HL-60/S4 treated with retinoic acid at 250 ng/mL for 4 days and 3 days (cell line): ENCODE measurements around the gene PHACTR1.

ENCODE experiments used
- in situ Hi-C: fragments of 300-500 bp; cut with MboI; formaldehyde crosslinking; loops from 2 replicates; pipeline ENCODE4 v1.7.0; 2022; ENCODE audit warnings: low sequenced_read_pairs

The PHACTR1 gene

DNA sequence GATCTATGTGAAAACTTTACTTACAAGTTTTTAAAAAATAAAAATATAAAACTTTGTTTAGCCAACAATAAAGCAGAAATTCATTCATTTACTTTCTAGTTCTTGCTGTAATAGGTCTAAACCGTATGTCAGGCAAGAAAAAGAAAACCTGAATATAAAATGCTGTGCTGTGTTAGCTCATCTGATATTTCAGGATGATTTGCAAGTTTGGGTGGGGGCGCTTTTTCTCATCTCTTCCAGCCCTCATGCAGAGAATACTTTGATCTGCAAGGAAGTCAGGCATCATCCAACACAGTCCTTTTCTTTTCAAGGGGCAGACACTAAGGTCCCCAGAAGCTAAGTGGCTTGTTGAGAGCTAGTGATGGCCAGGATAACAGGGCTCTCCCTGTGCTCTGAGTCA lies 458.5 kb downstream of the PHACTR1 start:
- in situ Hi-C loops: no loop called here

DNA sequence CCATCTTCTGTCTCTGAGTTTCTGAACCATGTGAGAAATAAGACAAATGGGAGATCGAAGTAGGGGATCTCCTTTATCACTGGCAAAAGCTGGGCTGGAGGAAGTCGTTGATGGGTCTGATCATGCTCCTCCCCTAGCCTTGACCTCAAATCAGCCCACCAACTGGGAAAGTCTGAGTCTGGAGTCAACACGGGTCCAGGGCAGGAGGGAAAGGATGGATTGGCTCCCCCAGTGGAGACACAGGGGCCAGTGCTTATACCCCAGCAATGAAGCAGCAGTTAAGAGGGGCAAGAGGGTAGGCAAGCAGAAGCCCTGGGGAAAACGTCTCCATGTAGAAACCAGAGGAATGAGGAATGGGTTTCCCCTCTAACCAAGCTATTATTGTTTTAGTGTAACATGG lies 459.2 kb downstream of the PHACTR1 start:
- in situ Hi-C loops: no loop called here

DNA sequence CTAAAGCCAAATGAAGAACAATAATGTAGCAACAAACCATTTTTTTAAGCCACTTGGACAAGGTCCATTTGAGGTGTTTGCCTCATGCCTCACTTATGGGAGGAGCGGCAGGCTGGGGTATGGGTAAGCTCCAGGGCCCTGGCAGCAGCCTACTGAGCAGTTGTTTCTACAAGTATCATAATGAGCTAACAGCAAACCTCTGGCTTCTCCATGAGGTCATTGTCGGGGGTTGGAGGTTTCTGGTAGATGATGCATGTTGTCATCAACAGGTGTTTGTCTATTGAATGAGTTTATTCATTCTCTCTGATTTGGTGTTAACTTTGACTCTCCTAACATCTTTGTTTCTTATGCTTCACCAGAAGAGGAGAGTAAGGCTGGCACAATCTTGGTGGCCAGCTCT lies 461.1 kb downstream of the PHACTR1 start:
- in situ Hi-C loops: no loop called here

DNA sequence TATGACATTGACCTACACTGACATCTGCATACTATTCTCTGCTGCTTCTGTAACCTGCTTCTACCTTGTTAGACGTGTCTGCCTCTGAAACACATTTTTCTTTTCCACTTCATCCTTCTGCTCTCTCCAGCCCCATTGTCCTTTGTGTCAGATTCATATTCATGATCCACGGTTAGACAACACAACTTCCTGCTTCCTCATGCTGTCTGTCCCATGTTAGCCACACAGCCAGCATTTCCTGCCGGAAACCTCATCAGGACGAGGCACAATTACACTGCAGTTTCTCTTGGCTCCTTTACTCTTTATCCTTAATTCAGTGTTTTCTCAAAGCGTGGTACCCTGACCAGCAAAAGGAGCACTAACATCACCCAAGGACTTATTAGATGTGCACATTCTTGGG lies 461.5 kb downstream of the PHACTR1 start:
- in situ Hi-C loops: no loop called here

DNA sequence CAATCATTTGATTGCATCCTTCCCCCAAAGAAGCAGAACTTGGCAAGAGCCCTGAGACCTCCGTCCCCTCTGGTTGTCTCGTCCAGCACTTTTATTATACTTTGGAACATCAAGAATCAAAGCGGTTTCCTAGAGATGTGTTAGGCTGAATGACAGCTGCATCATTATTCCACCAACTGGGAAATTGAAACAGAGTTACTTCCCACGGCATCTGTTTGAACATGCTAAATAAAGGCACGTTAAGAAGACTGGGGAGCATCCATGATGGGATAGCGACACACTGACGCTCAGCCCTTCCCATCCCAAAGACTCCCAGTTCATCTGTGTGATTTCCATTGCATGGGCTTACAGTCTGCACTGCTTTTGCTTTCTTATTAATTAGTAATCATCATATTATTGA lies 464.0 kb downstream of the PHACTR1 start:
- in situ Hi-C loops: no loop called here

DNA sequence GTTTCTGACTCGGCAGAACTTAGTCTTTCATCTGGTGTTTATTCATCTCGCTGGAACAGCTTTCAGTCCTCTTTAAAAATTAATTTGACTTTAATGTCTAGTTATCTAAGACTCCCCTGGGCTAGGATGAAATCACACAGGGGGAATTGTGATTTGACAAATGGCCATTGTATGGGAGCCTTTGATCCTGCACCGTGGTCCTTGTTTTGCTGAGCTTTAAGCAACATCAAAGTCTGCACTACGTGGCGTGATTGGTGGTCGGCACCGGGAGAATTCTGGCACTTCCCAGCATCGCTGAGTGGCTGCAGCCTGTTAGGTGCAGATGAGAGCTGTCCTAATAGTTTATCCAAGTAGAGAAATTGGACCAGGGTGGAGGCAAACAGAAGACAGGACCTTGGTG lies 464.8 kb downstream of the PHACTR1 start:
- in situ Hi-C loops: no loop called here

DNA sequence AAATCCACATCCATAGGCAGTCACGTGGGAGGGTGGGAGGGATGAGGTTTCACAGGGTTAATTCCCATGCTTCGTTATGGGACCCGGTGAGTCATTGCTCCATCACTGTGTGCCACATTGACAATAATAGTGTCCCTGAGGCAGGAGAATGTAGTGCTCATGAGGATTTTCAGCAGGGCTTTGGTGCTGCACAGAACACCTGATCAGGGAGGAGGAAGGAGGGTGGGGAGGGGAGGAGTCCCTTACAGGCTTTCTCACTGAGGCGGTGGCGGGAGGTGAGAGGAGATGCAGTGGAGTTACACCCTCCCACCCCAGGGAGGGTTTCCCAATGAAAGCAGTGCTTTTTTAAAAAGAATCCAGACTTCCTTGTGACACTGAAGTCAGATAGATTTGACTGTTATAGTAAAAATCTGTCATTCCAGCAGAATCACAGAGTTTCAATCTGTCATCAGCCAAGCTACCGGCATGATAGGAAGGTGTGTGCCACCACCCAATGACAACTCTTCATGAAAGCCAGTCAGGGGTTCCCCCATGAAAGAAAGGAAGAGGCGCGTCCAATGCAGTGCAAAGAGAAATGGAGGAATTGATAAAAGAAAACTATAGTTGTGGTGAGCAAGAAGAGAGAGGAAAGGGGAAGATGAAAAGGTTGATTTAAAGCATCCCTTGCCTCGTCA lies 467.0 kb downstream of the PHACTR1 start:
- in situ Hi-C loops: no loop called here

DNA sequence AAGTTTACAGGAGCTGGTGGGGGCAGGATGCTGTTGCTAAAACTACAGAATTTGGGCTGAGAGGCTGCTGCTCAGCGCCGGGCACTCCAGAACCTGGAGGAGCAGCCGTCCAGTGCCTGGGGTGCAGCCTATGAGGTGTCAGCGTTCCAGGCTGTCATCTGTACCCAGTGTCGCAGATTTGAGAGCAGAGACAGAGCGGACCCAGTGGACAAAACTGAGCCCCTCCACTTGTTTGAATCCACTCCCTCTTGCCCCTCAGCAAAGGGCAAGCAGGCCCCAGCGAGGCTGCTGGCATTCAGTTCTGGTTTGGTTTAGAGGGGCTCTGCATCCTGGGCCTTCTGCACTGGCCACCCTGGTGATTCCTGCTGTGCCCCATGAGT lies 467.5 kb downstream of the PHACTR1 start:
- in situ Hi-C loops: no loop called here

DNA sequence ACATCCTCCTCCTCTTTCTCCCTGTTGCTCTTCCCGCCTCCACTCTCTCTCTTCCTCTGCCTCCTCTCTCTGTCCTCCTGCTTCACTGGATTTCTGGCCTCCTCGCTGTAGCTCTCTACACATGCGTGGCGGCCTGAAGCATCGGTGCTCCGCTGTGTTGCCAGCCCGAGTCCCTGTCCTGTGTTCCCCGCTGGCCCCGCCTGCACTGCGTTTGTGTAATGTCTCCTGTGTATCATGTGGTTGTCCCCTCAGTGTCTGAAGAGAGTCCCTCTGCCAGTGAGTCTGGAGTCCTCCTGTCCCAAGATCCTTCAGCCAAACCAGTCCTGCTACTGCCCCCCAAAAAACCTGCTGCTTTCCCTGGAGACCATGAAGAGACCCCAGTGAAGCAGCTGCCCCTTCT lies 468.0 kb downstream of the PHACTR1 start:
- in situ Hi-C loops: no loop called here

DNA sequence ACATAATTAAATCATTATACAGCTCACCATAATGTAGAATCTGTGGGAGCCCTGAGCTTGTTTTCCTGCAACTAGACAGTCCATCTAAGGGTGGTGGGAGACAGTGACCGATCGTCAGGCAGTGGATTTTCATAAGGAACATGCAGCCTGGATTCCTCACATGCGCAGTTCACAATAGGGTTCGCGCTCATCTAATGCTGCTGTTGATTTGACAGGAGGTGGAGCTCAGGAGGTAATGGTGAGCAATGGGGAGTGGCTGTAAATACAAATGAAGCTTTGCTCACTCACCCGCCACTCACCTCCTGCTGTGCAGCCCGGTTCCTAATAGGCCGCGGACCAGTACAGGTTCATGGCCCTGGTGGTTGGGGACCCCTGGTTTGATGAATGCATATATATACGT lies 470.3 kb downstream of the PHACTR1 start:
- in situ Hi-C loops: no loop called here

DNA sequence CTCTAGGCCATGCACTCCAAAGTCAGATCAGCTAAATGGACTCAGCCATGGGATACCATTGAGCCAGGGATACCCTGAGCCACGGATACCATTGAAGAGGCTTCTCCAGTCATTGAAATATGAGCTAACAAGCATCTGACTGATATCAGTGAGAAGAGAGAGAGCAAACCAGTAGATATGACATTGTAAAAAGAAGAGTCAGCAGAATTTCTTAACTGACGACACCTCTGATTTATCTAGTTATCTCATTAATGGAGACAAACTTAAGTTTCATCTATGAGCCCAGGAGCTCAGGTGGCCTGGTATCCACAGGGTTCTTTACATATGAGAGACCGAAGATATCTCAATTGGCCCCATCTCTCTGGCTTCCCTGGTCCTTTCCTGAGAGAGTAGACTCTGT lies 471.1 kb downstream of the PHACTR1 start:
- in situ Hi-C loops: no loop called here

DNA sequence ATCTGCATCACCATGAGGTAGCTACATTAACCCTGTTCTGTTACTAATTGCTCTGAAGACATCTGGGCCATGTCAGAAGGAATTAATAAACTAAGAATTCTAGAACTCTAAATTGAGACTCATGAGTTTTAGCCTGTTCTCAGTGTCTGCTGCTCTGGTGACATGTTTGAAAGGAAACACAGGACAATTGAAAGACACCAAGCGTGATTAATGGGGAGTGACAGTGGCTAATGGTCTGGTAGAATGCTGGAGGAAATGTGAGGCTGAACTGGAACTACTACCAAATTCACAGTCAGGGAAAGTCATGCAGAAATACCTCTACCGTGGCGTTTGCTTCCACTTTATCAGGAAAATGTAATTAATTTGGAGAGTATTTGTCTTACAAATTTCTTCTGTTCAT lies 471.7 kb downstream of the PHACTR1 start:
- in situ Hi-C loops: no loop called here

DNA sequence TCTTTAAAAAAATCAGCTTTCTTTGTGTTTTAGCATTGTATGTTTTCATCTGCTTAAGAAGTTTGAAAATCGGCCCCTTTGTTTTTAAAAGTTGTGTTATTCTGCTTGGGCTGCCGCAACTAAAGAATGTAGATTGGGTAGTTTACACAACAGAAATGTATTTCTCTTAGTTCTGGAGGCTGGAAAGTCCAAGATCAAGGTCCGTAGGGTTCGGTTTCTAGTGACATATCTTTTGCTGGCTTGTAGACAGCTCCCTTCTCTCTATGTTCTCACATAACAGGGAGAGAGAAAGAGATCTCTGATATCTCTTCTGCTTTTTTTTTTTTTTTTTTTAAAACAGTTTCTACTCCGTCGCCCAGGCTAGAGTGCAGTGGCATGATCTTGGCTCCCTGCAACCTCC lies 473.1 kb downstream of the PHACTR1 start:
- in situ Hi-C loops: loop anchor here (10.0 kb wide), 1 partner anchor 135 kb away; the partner anchor contains the start of gene TBC1D7

DNA sequence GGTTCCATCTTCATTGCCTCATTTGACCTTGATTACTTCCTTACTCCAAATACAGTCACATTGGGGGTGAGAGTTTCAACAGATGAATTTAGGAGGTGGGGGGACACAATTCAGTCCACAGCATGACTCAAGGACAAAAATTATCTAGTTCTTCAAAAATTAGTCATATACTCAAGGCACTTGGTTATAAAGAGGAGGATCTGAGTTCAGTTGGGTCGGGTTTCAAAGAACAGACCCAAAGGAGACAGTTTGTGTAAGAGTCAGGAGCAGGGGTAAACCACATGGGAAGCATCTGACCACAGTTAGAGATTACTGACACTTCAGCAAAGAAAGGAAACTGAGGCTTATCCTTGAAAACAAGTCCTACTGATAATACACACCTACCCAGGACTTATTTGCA lies 473.8 kb downstream of the PHACTR1 start:
- in situ Hi-C loops: loop anchor here (10.0 kb wide), 1 partner anchor 134 kb away; the partner anchor contains the start of gene TBC1D7

DNA sequence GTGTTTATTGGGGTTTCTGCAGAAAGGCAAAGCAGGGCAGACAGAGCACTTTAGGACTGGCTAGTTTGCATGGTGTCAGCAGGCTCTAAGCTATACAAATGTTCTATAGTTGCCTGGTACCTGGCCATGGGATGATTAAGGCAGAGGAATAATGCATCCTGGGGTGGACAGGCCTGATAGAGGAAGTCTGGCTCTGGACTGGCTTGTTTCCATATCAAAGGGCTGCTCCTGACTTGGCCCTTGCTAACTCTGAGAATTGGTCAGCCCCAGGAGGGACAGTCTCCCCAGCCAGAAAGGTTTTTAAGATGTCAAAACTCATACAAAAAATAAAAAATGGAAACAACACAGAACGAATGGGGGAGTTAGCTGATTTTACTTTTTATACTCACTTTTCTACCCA lies 474.9 kb downstream of the PHACTR1 start:
- in situ Hi-C loops: loop anchor here (10.0 kb wide), 1 partner anchor 133 kb away; the partner anchor contains the start of gene TBC1D7

DNA sequence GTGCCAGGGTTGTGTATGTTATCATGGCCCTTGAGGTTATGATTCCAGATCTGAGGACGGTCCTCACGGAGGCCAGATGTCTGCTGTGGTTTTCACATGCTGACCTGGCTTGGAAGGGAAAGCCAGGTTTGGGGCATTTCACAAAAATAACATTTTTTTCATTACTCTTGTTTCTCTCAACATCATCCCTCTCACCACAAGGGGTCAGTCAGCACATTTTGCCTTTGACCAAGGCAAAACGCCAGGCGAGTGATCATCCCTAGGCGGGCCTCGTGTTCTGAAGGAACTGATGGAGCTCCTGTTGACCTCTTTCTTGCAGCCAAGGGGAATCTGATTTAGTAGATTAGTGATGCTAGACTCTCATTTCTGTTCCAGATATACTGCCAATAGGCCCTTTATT lies 478.3 kb downstream of the PHACTR1 start:
- in situ Hi-C loops: loop anchor here (10.0 kb wide), 1 partner anchor 130 kb away; the partner anchor contains the start of gene TBC1D7

DNA sequence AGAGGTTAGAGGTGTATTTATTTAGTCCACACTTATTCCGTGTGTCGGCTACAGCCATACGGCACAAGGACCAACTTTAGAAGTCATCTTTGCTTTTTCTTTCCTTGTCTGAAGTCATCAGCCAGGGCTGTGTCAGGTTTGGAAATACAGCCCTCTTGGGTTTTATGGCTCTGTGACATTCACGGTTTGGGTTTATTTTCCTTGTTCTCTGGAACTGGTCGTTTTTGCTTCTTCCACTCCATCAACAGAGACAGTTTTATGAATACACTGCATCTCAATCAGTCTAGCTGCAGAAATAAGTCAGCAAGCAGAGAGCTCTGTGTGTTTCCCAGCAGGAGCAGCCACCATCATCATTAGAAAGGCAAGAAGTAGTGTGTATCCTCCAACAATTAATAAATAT lies 479.2 kb downstream of the PHACTR1 start:
- in situ Hi-C loops: loop anchor here (10.0 kb wide), 1 partner anchor 129 kb away; the partner anchor contains the start of gene TBC1D7

DNA sequence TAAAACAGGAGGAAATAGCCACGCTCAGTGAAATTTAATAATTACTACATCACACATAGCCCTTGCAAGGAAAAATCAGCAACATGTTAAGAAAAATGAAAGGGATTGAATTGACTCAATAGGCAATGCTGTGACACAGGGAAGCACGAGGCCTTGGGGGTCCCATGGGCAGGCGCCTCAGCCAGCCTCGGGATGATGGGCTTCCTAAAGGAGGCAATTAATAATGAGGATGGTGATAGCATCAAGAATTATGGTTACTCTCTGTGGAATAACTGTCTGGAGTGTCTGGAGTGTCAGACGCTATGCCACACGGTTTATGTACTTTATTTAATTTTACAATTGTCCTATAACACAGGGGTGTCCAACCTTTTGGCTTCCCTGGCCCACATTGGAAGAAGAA lies 481.6 kb downstream of the PHACTR1 start:
- in situ Hi-C loops: loop anchor here (10.0 kb wide), 1 partner anchor 127 kb away; the partner anchor contains the start of gene TBC1D7

DNA sequence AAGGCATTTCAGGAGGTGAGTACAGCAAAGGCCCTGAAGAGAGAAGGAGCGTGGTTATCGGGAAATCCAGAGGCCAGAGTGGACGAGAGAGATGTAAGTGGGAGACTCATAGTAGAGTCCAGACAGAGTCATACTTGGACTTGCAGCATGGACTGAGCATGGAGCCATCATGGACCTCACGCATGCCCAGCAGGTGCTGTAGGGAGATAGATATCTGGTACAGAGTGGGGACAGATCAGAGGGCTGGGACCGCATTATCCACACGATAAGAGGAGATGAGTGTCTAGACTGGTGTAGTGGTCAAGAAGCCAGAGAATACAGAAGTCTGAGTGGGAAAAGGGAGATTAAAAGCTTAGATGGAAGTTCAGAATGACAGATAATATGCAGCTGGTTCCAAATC lies 484.8 kb downstream of the PHACTR1 start:
- in situ Hi-C loops: no loop called here

DNA sequence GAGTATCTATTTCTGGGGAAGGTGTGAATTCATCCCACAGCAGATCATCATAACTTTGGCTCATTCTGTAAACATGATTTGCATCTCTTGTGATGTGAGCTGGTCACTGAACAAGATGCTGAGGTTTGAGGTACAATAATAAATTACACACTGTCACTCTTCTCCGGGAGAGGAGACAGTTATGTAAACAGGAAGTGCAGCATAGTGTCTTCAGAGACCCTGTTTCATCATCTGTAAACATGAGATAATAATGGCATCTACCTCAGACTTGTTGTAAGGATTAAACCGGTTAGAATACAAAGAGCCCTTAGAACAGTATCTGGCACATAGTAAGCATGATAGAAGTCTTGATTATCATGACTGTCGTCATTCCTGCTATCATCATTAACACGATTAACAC lies 486.6 kb downstream of the PHACTR1 start:
- in situ Hi-C loops: no loop called here

DNA sequence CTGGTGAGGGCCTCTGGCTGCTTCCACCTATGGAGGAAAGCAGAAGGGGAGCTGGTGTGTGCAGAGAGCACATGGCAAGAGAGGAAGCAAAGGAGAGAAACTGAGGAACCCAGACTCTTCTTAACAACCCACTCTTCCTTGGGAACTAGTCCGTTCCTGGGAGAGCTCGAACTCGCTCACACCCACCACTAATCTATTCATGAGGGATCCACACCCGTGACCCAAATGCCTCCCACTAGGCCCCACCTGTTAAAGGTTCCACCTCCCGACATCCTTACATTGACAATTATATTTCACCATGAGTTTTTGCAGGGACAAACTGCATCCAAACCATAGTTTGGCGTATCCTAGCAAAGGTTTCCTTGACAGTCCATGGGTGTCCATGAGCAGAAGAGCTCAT lies 488.5 kb downstream of the PHACTR1 start:
- in situ Hi-C loops: no loop called here

DNA sequence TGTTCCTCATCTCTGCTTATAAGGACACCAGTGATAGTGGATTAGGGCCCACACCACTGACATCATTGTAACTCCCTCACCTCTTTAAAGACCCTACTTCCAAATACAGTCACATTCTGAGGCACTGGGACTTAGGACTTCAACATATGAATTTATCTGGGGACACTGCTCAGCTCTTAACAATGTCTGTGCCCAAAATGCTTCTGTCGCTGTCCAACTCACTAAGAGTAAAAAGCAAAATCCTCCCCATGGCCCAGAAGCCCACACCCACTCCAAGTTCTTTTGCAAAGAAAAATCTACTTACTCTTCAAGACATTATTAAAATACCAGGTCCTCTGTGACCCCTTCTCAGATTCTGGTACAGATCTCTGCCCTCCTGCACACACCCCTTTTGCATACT lies 495.5 kb downstream of the PHACTR1 start:
- in situ Hi-C loops: no loop called here

DNA sequence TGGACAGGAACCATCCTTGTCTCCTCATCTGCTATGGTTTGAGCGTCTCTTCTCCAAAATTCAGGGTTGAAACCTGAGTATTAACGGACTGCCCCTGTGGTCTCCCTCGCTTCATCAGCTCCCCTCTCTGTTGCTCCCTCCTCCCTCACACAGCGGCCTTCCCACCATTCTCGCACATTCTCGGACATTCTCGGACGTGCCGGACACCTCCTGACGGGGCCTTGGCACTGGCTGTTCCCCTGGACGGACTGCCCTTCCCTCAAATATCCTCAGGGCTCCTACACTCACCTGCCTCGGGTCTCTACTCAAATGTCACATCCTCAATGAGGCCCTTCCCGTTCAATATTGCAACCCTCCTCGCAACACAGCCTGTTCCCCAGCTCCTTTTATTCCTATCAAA lies 496.0 kb downstream of the PHACTR1 start:
- in situ Hi-C loops: no loop called here
